LNCAP (cell line): Measurements from ENCODE around the gene DHCR7.

Experiments
- TF ChIP-seq, protein P1 (sequence below): fragments of 450-650 bp; IDR thresholded peaks from 2 replicates; pipeline ENCODE4 v1.5.1; 2017; ENCODE audit warnings: mild to moderate bottlenecking

DHCR7 gene

DNA sequence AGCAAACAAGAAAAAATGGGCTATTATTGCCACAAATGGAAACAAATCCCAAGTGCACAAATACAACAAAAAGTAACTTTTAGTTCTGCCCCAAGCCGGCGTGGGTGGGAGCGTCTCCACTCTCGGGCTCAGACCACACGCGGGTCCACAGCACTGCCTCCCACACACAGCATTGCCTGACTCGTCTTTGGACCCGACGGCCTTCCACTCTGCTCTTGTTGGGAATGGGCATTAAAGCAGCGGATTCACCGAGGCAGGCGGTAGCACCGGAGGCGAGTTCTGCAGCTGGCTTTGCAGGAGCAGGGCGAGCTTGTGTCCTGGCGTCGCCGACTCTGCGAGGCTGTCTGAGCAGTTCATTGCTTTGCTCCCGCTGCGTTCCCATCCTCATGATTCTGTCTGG lies 27.8 kb upstream of the DHCR7 start:
- TF ChIP-seq, protein P1, sequence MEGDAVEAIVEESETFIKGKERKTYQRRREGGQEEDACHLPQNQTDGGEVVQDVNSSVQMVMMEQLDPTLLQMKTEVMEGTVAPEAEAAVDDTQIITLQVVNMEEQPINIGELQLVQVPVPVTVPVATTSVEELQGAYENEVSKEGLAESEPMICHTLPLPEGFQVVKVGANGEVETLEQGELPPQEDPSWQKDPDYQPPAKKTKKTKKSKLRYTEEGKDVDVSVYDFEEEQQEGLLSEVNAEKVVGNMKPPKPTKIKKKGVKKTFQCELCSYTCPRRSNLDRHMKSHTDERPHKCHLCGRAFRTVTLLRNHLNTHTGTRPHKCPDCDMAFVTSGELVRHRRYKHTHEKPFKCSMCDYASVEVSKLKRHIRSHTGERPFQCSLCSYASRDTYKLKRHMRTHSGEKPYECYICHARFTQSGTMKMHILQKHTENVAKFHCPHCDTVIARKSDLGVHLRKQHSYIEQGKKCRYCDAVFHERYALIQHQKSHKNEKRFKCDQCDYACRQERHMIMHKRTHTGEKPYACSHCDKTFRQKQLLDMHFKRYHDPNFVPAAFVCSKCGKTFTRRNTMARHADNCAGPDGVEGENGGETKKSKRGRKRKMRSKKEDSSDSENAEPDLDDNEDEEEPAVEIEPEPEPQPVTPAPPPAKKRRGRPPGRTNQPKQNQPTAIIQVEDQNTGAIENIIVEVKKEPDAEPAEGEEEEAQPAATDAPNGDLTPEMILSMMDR: no peak

- TF ChIP-seq, protein P1: no peak
These were observed 26.7 kb upstream of the DHCR7 start for GRCh38 chr11:71474771-71475483.

DNA sequence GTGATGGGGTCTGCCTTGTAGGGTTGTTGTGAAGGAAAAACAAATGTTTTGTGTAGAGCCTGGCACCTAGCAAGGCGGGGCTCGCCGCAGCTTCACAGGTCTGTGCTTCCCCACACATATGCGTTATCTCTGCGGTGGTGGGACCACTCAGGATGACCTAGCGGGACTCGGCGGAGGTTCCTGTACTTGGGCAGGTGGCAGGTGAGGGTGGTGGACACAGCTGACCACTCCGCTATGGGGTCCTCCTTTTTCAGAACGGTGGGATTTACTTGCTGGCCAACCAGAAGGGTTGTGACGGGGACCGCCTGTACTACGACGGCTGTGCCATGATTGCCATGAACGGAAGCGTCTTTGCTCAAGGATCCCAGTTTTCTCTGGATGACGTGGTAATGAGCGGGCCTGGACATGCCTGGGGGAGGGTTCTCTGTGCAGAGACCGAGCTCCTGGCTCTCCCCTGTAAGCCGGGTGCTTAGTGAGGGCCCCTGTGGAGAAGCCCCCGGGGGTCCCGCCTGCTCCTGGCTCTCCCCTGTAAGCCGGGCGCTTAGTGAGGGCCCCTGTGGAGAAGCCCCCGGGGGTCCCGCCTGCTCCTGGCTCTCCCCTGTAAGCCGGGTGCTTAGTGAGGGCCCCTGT lies 26.1 kb upstream of the DHCR7 start:
- TF ChIP-seq, protein P1: no peak

- TF ChIP-seq, protein P1: no peak
These were observed 25.5 kb upstream of the DHCR7 start for GRCh38 chr11:71473793-71474080.

DNA sequence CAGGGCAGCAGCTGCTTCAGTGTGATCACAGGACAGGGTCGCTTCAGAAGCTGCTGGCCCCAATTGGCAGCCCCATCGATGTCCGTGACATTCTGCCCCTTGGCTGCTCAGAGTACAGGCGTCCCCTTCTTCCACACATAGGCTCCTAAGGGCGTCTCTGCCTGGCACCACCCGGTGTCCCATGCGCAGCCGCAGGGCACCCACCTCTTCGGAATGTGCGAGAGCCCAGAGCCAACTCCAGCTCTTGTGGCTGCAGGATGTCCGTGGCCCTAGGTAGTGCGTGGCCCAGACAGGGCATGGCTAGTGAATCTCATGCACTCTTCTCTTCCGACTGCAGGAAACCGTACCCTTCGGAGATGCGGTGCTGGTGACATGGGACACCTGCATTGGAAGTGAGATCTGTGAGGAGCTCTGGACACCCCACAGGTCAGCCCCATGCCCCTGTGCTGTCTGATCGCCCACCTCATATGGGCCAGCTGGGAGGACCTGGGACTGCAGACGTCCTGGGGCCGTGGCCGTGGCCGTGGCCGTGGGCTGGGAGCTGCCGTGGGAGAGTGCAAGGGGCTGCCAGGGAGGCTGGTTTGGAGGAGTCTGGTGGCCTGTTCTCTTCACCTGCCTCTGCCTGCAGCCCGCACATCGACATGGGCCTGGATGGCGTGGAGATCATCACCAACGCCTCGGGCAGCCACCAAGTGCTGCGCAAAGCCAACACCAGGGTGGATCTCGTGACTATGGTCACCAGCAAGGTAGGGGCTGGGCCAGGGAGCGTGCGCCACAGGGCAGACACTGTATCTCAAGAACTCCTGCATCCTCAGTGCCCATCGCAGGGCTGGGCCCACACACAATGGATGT lies 25.0 kb upstream of the DHCR7 start:
- TF ChIP-seq, protein P1: no peak

DNA sequence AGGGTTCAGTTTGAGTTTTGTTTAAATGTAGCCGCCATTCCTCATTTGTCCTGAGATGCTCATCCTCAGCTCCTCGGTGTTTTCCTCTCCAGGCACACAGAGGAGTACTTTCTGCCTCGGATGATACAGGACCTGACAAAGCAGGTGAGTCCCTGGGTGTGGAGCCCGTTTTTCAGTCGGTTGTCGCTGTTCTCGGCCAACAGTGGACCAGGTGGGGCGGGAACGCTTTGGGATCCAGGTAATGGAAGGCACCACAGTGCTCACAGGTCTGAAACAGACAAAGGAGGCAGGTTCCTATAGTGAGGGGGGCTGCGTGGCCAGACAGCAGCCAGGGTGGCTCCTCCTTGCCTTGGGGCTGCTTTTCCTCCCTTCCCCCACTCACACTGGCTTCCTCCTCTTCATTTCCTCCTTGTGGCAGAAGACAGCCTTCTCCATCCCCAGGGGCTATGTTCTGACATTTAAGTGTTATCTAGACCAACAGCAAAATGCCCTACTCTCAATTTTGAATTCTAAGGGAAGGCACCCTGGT lies 24.2 kb upstream of the DHCR7 start:
- TF ChIP-seq, protein P1: no peak

GRCh38 chr11:71470946-71471345 lies 22.8 kb upstream of the DHCR7 start:
- TF ChIP-seq, protein P1: no peak
